HCT116 (cell line): Measurements from ENCODE around the gene ZBED1. TPM values are rescaled to one million over a fixed set of nuclear protein-coding genes. Genes with fewer than 3 reads are reported as not detected.

Experiments
- ATAC-seq: fragments of 200-7000 bp; cut with Tn5 transposase; 2 replicates; pipeline ENCODE4 v1.9.1; 2020; ENCODE audit warnings: mild to moderate bottlenecking, moderate library complexity
- BruUV-seq: library from RNA; stranded (reverse); fragments of 400-500 nt; replicated peaks from 2 replicates; lab custom pipeline; 2021; lab: Mats Ljungman, UMichigan
- CTCF ChIA-PET: fragments of 300-600 bp; sonication (Branson Sonifier 250); formaldehyde crosslinking; loops from one replicate; lab custom pipeline; 2021; ENCODE audit warnings: antibody characterized with exemption; lab: Charles Lee
- POLR2A ChIA-PET: fragments of 300-600, 350-600 bp; sonication (Branson Sonifier 250); formaldehyde crosslinking; loops from one replicate; lab custom pipeline; 2021; ENCODE audit warnings: antibody characterized with exemption; lab: Charles Lee
- RAD21 ChIA-PET, 2 experiments: fragments of 300-600 bp; sonication (Branson Sonifier 250); formaldehyde crosslinking; loops; one replicate each; lab custom pipeline; 2023; ENCODE audit warnings: low total read pairs in 2 of 2; ENCODE audit not compliant: uncharacterized antibody in 2 of 2, unreplicated experiment in 2 of 2, low non-redundant PET in 1 of 2; lab: Charles Lee
- DNase-seq: peaks from one replicate; pipeline ENCODE4 v3.0.0-alpha.2; 2010; ENCODE audit warnings: low read depth, low spot score
- H2AFZ ChIP-seq: fragments of 200-600 bp; shearing (Covaris generic), sonication (generic); 2 replicates; pipeline ENCODE4 v1.6.1; 2017; ENCODE audit warnings: low read depth, mixed run types, mixed read lengths, antibody characterized with exemption, low read length; ENCODE audit not compliant: poor library complexity, severe bottlenecking
- H3K27ac ChIP-seq: 2 replicates; pipeline ENCODE4 v1.5.1; 2012; ENCODE audit warnings: low read depth, low read length
- H3K27me3 ChIP-seq: fragments of 200-600 bp; sonication (generic); 2 replicates; pipeline ENCODE4 v1.6.1; 2016; ENCODE audit warnings: mixed run types, low read length, mixed read lengths; ENCODE audit not compliant: insufficient read depth
- H3K36me3 ChIP-seq, 2 experiments: fragments of 200-500 bp in 1 of 2; fragments of 200-600 bp in 1 of 2; sonication (Bioruptor generic) in 1 of 2; sonication (generic) in 1 of 2; 2 replicates each; pipeline versions ENCODE4 v1.5.1 to v1.6.1; 2014 to 2016; ENCODE audit warnings: low read length in 2 of 2, inconsistent platforms in 1 of 2, mixed read lengths in 1 of 2, mixed run types in 1 of 2; ENCODE audit not compliant: insufficient read depth in 2 of 2, control insufficient read depth in 1 of 2
- H3K4me1 ChIP-seq, 2 experiments: fragments of 200-600 bp in 1 of 2; sonication (generic) in 1 of 2; 2 replicates each; pipeline versions ENCODE4 v1.5.1 to v1.6.1; 2012 to 2017; ENCODE audit warnings: low read length in 2 of 2, inconsistent platforms in 1 of 2, mild to moderate bottlenecking in 1 of 2, mixed read lengths in 1 of 2, mixed run types in 1 of 2, moderate library complexity in 1 of 2; ENCODE audit not compliant: insufficient read depth in 2 of 2, control insufficient read depth in 1 of 2
- H3K4me2 ChIP-seq: fragments of 200-600 bp; sonication (generic); 2 replicates; pipeline ENCODE4 v1.6.1; 2017; ENCODE audit warnings: mixed run types, low read length, mixed read lengths
- H3K4me3 ChIP-seq, 2 experiments: fragments of 200-600 bp in 1 of 2; sonication (generic) in 1 of 2; replicated peaks in 1 of 2; 2 replicates each; pipeline ENCODE4 v1.5.1; 2011 to 2016; ENCODE audit warnings: low read length in 2 of 2, control low read depth in 1 of 2, low read depth in 1 of 2, mild to moderate bottlenecking in 1 of 2, mixed read lengths in 1 of 2, mixed run types in 1 of 2
- H3K79me2 ChIP-seq: fragments of 200-600 bp; sonication (generic); 2 replicates; pipeline ENCODE4 v1.6.1; 2017; ENCODE audit warnings: mild to moderate bottlenecking, mixed run types, low read length, moderate library complexity, mixed read lengths; ENCODE audit not compliant: insufficient read depth
- H3K9ac ChIP-seq: fragments of 200-600 bp; sonication (generic); 2 replicates; pipeline ENCODE4 v1.6.1; 2016; ENCODE audit warnings: low read length, mixed read lengths
- H3K9me2 ChIP-seq: fragments of 200-600 bp; sonication (generic), shearing (Covaris generic); 2 replicates; pipeline ENCODE4 v1.6.1; 2017; ENCODE audit warnings: mixed run types, mild to moderate bottlenecking, moderate library complexity; ENCODE audit not compliant: insufficient read depth
- H3K9me3 ChIP-seq, 2 experiments: fragments of 200-500 bp in 1 of 2; fragments of 200-600 bp in 1 of 2; sonication (Bioruptor generic) in 1 of 2; sonication (generic) in 1 of 2; 2 replicates each; pipeline ENCODE4 v1.6.1; 2014 to 2017; ENCODE audit warnings: low read length in 2 of 2, mixed read lengths in 2 of 2, inconsistent platforms in 1 of 2, low read depth in 1 of 2, mild to moderate bottlenecking in 1 of 2, mixed run types in 1 of 2, moderate library complexity in 1 of 2; ENCODE audit not compliant: control insufficient read depth in 1 of 2, insufficient read depth in 1 of 2
- H4K20me1 ChIP-seq: fragments of 200-600 bp; sonication (generic), shearing (Covaris generic); 2 replicates; pipeline ENCODE4 v1.6.1; 2017; ENCODE audit warnings: mixed run types, mild to moderate bottlenecking, moderate library complexity; ENCODE audit not compliant: insufficient read depth
- CBX3 ChIP-seq: IDR thresholded peaks from 2 replicates; pipeline ENCODE4 v1.6.1; 2012; ENCODE audit warnings: low read depth
- ELF1 ChIP-seq: IDR thresholded peaks from 2 replicates; pipeline ENCODE4 v1.6.1; 2012; ENCODE audit warnings: low read depth, borderline replicate concordance
- EZH2phosphoT487 ChIP-seq: fragments of 200-600 bp; IDR thresholded peaks from 2 replicates; pipeline ENCODE4 v1.6.1; 2018; ENCODE audit warnings: antibody characterized with exemption, borderline replicate concordance
- FOSL1 ChIP-seq: IDR thresholded peaks from 2 replicates; pipeline ENCODE4 v1.6.1; 2012; ENCODE audit warnings: low read depth
- POLR2AphosphoS5 ChIP-seq: IDR thresholded peaks from 2 replicates; pipeline ENCODE4 v1.6.1; 2011; ENCODE audit warnings: mild to moderate bottlenecking, low read depth, low read length, moderate library complexity
- RAD21 ChIP-seq: IDR thresholded peaks from 2 replicates; pipeline ENCODE4 v1.6.1; 2012; ENCODE audit warnings: low read depth, mild to moderate bottlenecking
- SIN3A ChIP-seq: IDR thresholded peaks from 2 replicates; pipeline ENCODE4 v1.6.1; 2012; ENCODE audit warnings: low read depth
- TCF7L2 ChIP-seq: IDR thresholded peaks from 2 replicates; pipeline ENCODE4 v1.7.0; 2011; ENCODE audit warnings: borderline replicate concordance, inconsistent platforms; ENCODE audit not compliant: insufficient read depth, insufficient read length; ENCODE audit errors: extremely low read depth
- ZFX ChIP-seq: fragments of 450-650 bp; IDR thresholded peaks from 2 replicates; pipeline ENCODE4 v1.6.1; 2017
- ZNF274 ChIP-seq: fragments of 200-500 bp; sonication (Bioruptor generic); IDR thresholded peaks from 2 replicates; pipeline ENCODE4 v1.6.1; 2014; ENCODE audit warnings: mild to moderate bottlenecking, low read depth, low read length, inconsistent platforms
- intact Hi-C: fragments of 100-400 bp; cut with micrococcal nuclease; formaldehyde crosslinking; loops from 2 replicates; pipeline ENCODE4 v1.10.0; 2022
- total RNA-seq: library from RNA; stranded (reverse); gene quantifications from one replicate; pipeline ENCODE4 v1.2.1, GENCODE V29; 2021; ENCODE audit not compliant: unreplicated experiment
- TF ChIP-seq, protein P1 (sequence below): IDR thresholded peaks from 2 replicates; pipeline ENCODE4 v1.6.1; 2012; ENCODE audit warnings: low read depth
- TF ChIP-seq, protein P2 (sequence below): IDR thresholded peaks from 2 replicates; pipeline ENCODE4 v1.6.1; 2011; ENCODE audit warnings: mild to moderate bottlenecking, low read length, moderate library complexity; ENCODE audit not compliant: insufficient replicate concordance; ENCODE audit errors: extremely low read depth
- TF ChIP-seq, protein P3 (sequence below): IDR thresholded peaks from 2 replicates; pipeline ENCODE4 v1.6.1; 2012

Gene ZBED1
- total RNA-seq, 1 experiment from 2014 or later: 21.0 TPM

DNA sequence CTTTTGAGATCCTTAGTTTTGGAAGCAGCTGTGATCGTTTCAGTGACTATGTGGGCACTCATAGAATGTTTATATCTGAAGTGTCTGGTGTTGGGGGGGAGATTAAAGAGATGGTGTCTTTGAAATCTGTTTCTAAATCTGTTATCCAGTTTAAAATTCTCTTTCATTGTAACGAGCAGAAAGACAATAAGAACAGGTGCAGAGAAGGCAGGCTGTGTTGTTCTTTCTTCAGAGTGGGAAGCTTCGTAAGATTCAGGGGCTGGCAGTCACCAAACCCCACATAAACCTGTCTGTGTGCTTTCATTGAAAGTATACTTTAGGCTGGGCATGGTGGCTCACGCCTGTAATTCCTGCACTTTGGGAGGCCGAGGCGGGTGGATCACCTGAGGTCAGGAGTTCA, 16.3 kb upstream of the ZBED1 start:
- Histone ChIP-seq H3K27me3 (no peaks in the 10 kb centered on the region), H3K9ac (no peak overlapping the region), H3K4me1 (no peaks in the 10 kb centered on the region), H3K9me3 (no peaks in the 10 kb centered on the region), H3K4me2 (no peak overlapping the region), H3K27ac (no peak overlapping the region), H3K9me2 (no peaks in the 10 kb centered on the region), H2AFZ (no peak overlapping the region), H4K20me1 (no peaks in the 10 kb centered on the region), H3K79me2 (no peaks in the 10 kb centered on the region), H3K4me3 (no peak overlapping the region), H3K36me3 (no peaks in the 10 kb centered on the region)
- BruUV-seq: no TSS peak
- ATAC-seq: no peak
- intact Hi-C loops: no loop called here
- TF ChIP-seq ZFX (no peak), ZNF274 (no peak), POLR2AphosphoS5 (no peak), FOSL1 (no peak), SIN3A (no peak), ELF1 (no peak), TCF7L2 (no peak), EZH2phosphoT487 (no peak), CBX3 (no peak), RAD21 (no peak)
- TF ChIP-seq, protein P1, sequence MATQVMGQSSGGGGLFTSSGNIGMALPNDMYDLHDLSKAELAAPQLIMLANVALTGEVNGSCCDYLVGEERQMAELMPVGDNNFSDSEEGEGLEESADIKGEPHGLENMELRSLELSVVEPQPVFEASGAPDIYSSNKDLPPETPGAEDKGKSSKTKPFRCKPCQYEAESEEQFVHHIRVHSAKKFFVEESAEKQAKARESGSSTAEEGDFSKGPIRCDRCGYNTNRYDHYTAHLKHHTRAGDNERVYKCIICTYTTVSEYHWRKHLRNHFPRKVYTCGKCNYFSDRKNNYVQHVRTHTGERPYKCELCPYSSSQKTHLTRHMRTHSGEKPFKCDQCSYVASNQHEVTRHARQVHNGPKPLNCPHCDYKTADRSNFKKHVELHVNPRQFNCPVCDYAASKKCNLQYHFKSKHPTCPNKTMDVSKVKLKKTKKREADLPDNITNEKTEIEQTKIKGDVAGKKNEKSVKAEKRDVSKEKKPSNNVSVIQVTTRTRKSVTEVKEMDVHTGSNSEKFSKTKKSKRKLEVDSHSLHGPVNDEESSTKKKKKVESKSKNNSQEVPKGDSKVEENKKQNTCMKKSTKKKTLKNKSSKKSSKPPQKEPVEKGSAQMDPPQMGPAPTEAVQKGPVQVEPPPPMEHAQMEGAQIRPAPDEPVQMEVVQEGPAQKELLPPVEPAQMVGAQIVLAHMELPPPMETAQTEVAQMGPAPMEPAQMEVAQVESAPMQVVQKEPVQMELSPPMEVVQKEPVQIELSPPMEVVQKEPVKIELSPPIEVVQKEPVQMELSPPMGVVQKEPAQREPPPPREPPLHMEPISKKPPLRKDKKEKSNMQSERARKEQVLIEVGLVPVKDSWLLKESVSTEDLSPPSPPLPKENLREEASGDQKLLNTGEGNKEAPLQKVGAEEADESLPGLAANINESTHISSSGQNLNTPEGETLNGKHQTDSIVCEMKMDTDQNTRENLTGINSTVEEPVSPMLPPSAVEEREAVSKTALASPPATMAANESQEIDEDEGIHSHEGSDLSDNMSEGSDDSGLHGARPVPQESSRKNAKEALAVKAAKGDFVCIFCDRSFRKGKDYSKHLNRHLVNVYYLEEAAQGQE: no peak
- TF ChIP-seq, protein P2, sequence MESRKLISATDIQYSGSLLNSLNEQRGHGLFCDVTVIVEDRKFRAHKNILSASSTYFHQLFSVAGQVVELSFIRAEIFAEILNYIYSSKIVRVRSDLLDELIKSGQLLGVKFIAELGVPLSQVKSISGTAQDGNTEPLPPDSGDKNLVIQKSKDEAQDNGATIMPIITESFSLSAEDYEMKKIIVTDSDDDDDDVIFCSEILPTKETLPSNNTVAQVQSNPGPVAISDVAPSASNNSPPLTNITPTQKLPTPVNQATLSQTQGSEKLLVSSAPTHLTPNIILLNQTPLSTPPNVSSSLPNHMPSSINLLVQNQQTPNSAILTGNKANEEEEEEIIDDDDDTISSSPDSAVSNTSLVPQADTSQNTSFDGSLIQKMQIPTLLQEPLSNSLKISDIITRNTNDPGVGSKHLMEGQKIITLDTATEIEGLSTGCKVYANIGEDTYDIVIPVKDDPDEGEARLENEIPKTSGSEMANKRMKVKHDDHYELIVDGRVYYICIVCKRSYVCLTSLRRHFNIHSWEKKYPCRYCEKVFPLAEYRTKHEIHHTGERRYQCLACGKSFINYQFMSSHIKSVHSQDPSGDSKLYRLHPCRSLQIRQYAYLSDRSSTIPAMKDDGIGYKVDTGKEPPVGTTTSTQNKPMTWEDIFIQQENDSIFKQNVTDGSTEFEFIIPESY: no peak
- TF ChIP-seq, protein P3, sequence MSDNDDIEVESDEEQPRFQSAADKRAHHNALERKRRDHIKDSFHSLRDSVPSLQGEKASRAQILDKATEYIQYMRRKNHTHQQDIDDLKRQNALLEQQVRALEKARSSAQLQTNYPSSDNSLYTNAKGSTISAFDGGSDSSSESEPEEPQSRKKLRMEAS: no peak
- ChIA-PET CTCF (no interaction called here), POLR2A (no interaction called here), RAD21 (no interaction called here)
- DNase-seq: no peak
